Central memory CD8-positive, alpha-beta T cell (primary cell): ENCODE measurements around the gene CDC20.

Experiments used
- ATAC-seq: fragments of 150-1000 bp; cut with Tn5 transposase; replicated peaks from 2 replicates; pipeline ENCODE4 v1.10.0; 2022; ENCODE audit warnings: mild to moderate bottlenecking, moderate FRiP score, moderate number of reproducible peaks; ENCODE audit not compliant: poor library complexity, severe bottlenecking; ENCODE audit errors: extremely low read depth
- DNase-seq, 2 donors: peaks; one replicate each; pipeline ENCODE4 v3.0.0; 2021; ENCODE audit warnings: low spot score in 2 of 2
- H3K27ac Mint-ChIP-seq: one replicate; pipeline ENCODE4 v1.8.0; 2022; ENCODE audit warnings: low read depth, mild to moderate bottlenecking, moderate library complexity, mixed read lengths
- H3K27me3 Mint-ChIP-seq: one replicate; pipeline ENCODE4 v1.8.0; 2022; ENCODE audit warnings: mixed read lengths
- H3K36me3 Mint-ChIP-seq: one replicate; pipeline ENCODE4 v1.8.0; 2022; ENCODE audit warnings: mild to moderate bottlenecking, moderate library complexity, mixed read lengths; ENCODE audit not compliant: insufficient read depth
- H3K4me1 Mint-ChIP-seq: one replicate; pipeline ENCODE4 v1.8.0; 2022; ENCODE audit warnings: mixed read lengths
- H3K4me3 Mint-ChIP-seq: one replicate; pipeline ENCODE4 v1.8.0; 2022; ENCODE audit warnings: mild to moderate bottlenecking, moderate library complexity, mixed read lengths
- H3K9me3 Mint-ChIP-seq: one replicate; pipeline ENCODE4 v1.8.0; 2022; ENCODE audit warnings: mixed read lengths

CDC20 gene

GRCh38 chr1:43352881-43353280 is 5.9 kb upstream of the CDC20 start:
- H3K27me3 Mint-ChIP-seq = no peaks in the 10 kb centered on the region
- peak overlapping the region; percentile 14 for H3K27ac Mint-ChIP-seq

GRCh38 chr1:43354471-43354870 is 4.3 kb upstream of the CDC20 start:
- H3K27me3 Mint-ChIP-seq = no peaks in the 10 kb centered on the region
- no peak overlapping the region for H3K27ac Mint-ChIP-seq
- no peak overlapping the region for H3K4me3 Mint-ChIP-seq
- ATAC-seq (no peak), DNase-seq (no peak)
- peaks cover 3% of the 10 kb centered on the region for H3K36me3 Mint-ChIP-seq
- peaks cover 22% of the 10 kb centered on the region for H3K4me1 Mint-ChIP-seq
- no peaks in the 10 kb centered on the region for H3K9me3 Mint-ChIP-seq

More at GRCh38 chr1:43352881-43353280, 5.9 kb upstream of the CDC20 start:
- no peaks in the 10 kb centered on the region for H3K9me3 Mint-ChIP-seq
- H3K36me3 Mint-ChIP-seq = no peaks in the 10 kb centered on the region
- peaks cover 10% of the 10 kb centered on the region for H3K4me1 Mint-ChIP-seq
- DNase-seq (no peak), ATAC-seq (no peak)
- no peak overlapping the region for H3K4me3 Mint-ChIP-seq

- Mint-ChIP-seq H3K4me3 (no peak overlapping the region), H3K27me3 (no peaks in the 10 kb centered on the region), H3K9me3 (no peaks in the 10 kb centered on the region), H3K27ac (no peak overlapping the region), H3K36me3 (peaks cover 3% of the 10 kb centered on the region), H3K4me1 (peaks cover 22% of the 10 kb centered on the region)
- ATAC-seq (no peak), DNase-seq (no peak)
Measured at GRCh38 chr1:43354936-43355335, 3.8 kb upstream of the CDC20 start.

DNA sequence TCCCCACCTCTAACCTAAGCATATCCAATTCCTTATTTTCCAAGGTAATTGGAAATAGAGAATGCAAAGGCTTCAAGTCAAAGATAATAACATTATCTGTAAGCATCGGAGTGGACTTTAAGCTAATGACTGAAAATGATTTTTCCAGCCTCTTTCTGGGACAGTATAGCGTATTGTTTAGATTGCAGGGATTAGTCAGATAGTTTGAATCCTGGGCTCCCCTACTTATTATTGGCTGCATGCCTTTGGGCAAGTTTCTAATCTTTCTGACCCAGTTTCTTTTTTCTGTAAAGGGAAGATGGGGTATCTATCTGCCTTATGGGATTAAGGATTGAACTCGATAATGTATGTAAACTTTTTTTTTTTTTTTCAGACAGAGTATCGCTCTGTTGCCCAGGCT is 1.5 kb upstream of the CDC20 start:
- ATAC-seq = no peak
- no peaks in the 10 kb centered on the region for H3K9me3 Mint-ChIP-seq
- DNase-seq = no peak
- H3K36me3 Mint-ChIP-seq = peaks cover 3% of the 10 kb centered on the region
- H3K4me1 Mint-ChIP-seq = peaks cover 21% of the 10 kb centered on the region
- H3K4me3 Mint-ChIP-seq = no peak overlapping the region
- no peaks in the 10 kb centered on the region for H3K27me3 Mint-ChIP-seq
- H3K27ac Mint-ChIP-seq = no peak overlapping the region

- peaks cover 10% of the 10 kb centered on the region for H3K36me3 Mint-ChIP-seq
- H3K9me3 Mint-ChIP-seq = no peaks in the 10 kb centered on the region
- ATAC-seq = peak; percentile 33
Measured at GRCh38 chr1:43358121-43358745, 548 bp upstream of the CDC20 start.

DNA sequence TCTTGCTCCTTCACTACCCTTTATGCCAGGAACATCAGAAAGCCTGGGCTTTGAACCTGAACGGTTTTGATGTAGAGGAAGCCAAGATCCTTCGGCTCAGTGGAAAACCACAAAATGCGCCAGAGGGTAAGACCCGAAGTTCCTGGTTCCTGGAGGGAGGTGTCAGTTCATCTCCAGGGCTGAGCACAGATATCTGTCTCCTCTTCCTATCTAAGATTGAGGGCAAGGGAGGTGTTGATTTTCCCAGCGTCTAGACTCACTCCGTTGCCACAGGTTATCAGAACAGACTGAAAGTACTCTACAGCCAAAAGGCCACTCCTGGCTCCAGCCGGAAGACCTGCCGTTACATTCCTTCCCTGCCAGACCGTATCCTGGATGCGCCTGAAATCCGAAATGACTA is 915 bp downstream of the CDC20 start:
- Mint-ChIP-seq H3K27ac (no peak overlapping the region), H3K36me3 (peaks cover 17% of the 10 kb centered on the region), H3K9me3 (no peaks in the 10 kb centered on the region), H3K27me3 (no peaks in the 10 kb centered on the region), H3K4me1 (peaks cover 26% of the 10 kb centered on the region), H3K4me3 (peak overlapping the region; percentile 77)
- DNase-seq = no peak
- ATAC-seq = no peak

More at GRCh38 chr1:43358121-43358745, 548 bp upstream of the CDC20 start:
- peak overlapping the region; percentile 77 for H3K4me3 Mint-ChIP-seq
- no peak for DNase-seq
- H3K27ac Mint-ChIP-seq = peak overlapping the region; percentile 82
- peaks cover 21% of the 10 kb centered on the region for H3K4me1 Mint-ChIP-seq
- H3K27me3 Mint-ChIP-seq = no peaks in the 10 kb centered on the region

DNA sequence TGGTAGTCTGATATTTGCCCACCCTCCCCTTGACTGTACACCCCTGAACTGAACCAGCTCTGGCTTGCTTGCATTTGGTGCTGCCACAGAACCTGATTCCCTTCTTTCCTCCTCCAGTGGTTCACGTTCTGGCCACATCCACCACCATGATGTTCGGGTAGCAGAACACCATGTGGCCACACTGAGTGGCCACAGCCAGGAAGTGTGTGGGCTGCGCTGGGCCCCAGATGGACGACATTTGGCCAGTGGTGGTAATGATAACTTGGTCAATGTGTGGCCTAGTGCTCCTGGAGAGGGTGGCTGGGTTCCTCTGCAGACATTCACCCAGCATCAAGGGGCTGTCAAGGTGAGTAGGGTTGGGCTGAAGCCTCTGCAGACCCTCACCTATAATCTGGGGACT is 1.8 kb downstream of the CDC20 start:
- ATAC-seq (no peak), DNase-seq (no peak)
- H3K4me3 Mint-ChIP-seq = no peak overlapping the region
- H3K27ac Mint-ChIP-seq = no peak overlapping the region
- no peaks in the 10 kb centered on the region for H3K9me3 Mint-ChIP-seq
- H3K4me1 Mint-ChIP-seq = peaks cover 34% of the 10 kb centered on the region
- H3K36me3 Mint-ChIP-seq = peaks cover 18% of the 10 kb centered on the region
- H3K27me3 Mint-ChIP-seq = no peaks in the 10 kb centered on the region

GRCh38 chr1:43363283-43363934 is 4.6 kb downstream of the CDC20 start:
- Mint-ChIP-seq H3K4me1 (peaks cover 48% of the 10 kb centered on the region), H3K27ac (no peak overlapping the region), H3K36me3 (peaks cover 22% of the 10 kb centered on the region), H3K4me3 (no peak overlapping the region), H3K9me3 (no peaks in the 10 kb centered on the region), H3K27me3 (no peaks in the 10 kb centered on the region)
- ATAC-seq = no peak
- no peak for DNase-seq

GRCh38 chr1:43363935-43364525 is 5.2 kb downstream of the CDC20 start:
- ATAC-seq = no peak
- H3K4me1 Mint-ChIP-seq = peaks cover 47% of the 10 kb centered on the region
- H3K9me3 Mint-ChIP-seq = no peaks in the 10 kb centered on the region
- no peaks in the 10 kb centered on the region for H3K27me3 Mint-ChIP-seq
- DNase-seq = no peak
- H3K36me3 Mint-ChIP-seq = peaks cover 20% of the 10 kb centered on the region
- H3K4me3 Mint-ChIP-seq = no peak overlapping the region
- H3K27ac Mint-ChIP-seq = peak overlapping the region; percentile 26

- ATAC-seq = no peak
- no peak for DNase-seq
- Mint-ChIP-seq H3K36me3 (peaks cover 20% of the 10 kb centered on the region), H3K27ac (peak overlapping the region; percentile 97), H3K4me3 (peak overlapping the region; percentile 86), H3K4me1 (peaks cover 42% of the 10 kb centered on the region), H3K27me3 (no peaks in the 10 kb centered on the region), H3K9me3 (no peaks in the 10 kb centered on the region)
Measured at GRCh38 chr1:43365678-43366077, 6.9 kb downstream of the CDC20 start.

DNA sequence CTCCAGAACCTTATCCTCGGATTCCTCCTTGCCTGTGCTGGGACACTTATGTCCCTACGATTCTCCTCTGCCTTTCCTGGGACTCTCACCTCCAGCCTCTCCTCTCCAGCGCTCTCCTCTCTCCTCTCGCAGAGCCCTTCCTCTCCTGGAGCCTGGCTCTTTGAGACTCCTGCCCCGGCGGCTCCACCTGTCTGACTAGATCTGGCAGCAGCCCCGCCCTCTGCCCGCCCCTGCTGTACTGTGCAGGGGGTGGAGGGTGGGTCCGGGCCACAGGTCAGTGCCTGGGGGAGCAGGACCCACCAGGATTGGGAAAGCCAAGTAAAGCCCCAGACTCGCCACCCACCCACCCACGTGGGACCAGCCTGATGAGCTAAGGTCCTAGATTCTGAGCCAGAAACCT is 7.4 kb downstream of the CDC20 start:
- peak overlapping the region; percentile 86 for H3K4me3 Mint-ChIP-seq
- peak overlapping the region; percentile 97 for H3K27ac Mint-ChIP-seq
- ATAC-seq (no peak), DNase-seq (no peak)
- H3K36me3 Mint-ChIP-seq = peaks cover 20% of the 10 kb centered on the region
- peaks cover 44% of the 10 kb centered on the region for H3K4me1 Mint-ChIP-seq
- H3K27me3 Mint-ChIP-seq = no peaks in the 10 kb centered on the region
- no peaks in the 10 kb centered on the region for H3K9me3 Mint-ChIP-seq

DNA sequence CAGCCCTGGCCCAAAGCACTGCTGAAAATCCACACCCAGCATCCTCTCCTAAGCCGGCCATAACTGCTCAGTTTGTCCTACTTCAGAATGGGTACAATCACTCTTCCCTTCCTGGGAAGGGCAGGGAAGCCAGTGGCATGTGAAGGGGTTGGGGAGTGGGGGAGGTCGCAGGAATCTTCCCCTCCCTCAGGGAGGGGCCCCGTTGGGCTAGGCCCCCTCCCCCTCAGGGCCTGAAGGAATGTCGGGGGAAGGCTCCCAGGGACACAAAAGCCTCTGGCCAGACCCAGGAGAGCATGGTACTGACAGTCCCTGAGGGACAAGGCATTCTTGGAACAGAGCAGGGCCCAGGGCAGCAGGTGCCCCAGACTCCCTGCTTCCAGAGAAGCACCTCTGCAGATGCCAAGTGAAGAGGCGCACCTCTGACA is 7.8 kb downstream of the CDC20 start:
- no peak for DNase-seq
- H3K36me3 Mint-ChIP-seq = peaks cover 20% of the 10 kb centered on the region
- ATAC-seq = no peak

More for the DNA sequence above, 7.8 kb downstream of the CDC20 start:
- Mint-ChIP-seq H3K27me3 (no peaks in the 10 kb centered on the region), H3K9me3 (no peaks in the 10 kb centered on the region), H3K4me3 (peak overlapping the region; percentile 86), H3K4me1 (peaks cover 44% of the 10 kb centered on the region), H3K27ac (peak overlapping the region; percentile 97)
